ENCODE results near the gene PFDN1.
"Not testable (repeated sequence)": the region's sequence is repeated elsewhere in the genome, so short reads cannot be mapped to it uniquely, and the experiment has no call there.

PFDN1 gene

DNA sequence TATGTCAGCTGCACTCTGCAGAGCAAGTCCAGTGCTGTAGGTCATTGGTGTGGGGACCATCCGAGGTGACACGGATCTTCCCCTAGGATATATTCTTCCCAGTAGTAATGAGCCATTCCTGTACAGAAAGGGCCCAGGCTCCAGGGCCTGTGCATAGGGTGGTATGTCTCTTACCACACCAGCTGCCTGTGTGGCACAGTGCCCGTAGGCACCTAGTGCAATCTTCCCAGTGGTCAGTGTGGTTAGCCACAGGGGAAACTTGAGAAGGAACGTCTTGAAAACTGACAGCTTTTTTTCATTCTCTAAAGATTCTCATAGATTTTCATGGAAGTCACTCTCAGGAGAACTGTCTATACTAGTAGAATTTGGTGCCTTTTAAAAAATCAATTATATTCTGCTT, 88.1 kb downstream of the PFDN1 start:
- peak; percentile 21 for DNase-seq (ENCODE audit: low read depth, low spot score)

DNA sequence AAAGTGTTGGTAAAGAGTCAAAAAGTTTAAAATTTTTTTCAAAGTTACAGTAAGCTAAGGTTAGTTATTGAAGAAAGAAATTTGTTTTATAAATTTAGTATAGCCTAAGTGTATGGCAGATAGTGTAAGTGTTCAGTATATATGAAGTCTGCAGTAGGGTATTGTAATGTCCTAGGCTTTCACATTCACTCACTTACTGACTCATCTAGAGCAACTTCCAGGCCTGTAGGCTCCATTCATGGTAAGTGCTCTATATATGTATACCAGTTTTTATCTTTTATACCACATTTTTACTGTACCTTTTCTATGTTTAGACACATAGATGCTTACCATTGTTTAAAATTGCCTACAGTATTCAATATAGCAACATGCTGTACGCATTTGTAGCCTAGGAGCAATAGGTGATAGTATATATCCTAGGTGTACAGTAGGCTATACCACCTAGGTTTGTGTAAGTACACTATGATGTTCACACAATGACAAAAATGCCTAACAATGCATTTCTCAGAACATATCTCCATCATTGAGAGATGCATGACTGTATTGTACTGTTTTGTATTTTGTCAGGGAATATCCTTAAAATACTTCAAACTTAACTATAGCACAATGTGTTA, 89.4 kb downstream of the PFDN1 start:
- no peak for DNase-seq (ENCODE audit: low read depth, low spot score)

DNA sequence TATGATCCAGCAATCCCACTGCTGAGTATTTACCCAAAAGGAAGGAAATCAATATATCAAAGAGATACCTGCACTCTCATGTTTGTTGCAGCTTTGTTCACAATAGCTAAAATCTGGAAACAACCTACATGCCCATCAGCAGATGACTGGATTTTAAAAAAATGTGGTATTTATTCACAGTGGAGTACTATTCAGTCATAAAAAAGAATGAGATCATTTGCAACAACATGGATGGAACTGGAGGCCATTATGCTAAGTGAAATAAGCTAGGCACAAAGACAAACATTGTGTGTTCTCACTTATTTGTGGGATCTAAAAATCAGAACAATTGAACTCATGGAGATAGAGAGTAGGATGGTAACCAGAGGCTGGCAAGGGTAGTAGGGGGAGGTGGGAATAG, 94.8 kb downstream of the PFDN1 start:
- DNase-seq (ENCODE audit: low read depth, low spot score), result no peak

DNA sequence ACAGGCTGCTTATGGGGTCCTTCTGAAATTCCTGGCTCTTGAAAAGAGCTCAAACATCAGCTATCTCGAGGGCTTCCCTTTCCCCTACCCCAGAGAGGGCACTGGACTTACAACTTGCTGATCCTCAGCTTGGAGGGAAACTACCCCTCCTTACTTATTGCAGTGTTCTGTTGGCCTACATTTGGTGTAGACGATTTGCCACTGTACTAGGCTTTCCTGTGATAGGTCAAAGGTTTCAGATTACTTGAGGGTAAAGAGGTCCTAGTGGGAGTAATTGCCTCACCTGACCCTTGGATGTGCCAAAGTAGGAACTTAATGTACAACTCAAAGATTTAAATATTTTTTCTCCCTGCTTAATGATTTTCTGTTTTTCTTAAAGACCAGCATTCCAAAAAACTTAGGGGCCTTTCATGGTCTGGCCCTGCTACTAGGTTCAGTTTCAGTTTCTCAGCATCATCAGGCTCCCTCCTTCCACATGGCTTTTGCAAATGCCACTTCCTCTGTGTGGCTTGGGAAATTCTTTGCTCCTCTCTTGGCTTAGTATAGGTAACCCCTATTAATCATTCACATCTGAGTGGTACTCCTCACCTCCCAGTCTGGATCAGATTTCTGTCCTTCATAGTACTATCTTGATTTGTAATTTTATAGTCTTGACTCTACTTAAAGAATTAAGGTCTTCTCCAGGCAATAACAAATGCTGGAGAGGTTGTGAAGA, 95.5 kb downstream of the PFDN1 start:
- no peak for DNase-seq (ENCODE audit: low read depth, low spot score)

DNA sequence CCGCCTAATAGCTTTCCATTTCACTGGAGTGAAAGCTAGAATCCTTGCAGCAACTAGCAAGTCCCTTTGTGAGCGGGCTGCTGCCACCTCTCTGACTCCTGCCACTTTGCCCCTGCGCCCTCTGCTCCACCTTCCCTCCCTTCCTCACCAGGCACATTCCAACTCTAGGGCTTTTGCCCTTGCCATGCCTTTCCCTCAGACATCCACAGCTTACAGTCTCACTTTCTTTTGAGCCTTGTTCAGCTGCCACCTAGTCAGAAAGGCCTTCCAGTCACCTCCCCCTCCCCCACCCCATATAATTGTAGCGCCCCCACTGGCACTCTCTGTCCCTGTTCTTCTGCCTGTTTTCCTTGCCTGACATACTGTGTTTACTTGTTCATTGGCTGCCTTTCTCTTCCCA, 96.9 kb downstream of the PFDN1 start:
- no peak for DNase-seq (ENCODE audit: low read depth, low spot score)

DNA sequence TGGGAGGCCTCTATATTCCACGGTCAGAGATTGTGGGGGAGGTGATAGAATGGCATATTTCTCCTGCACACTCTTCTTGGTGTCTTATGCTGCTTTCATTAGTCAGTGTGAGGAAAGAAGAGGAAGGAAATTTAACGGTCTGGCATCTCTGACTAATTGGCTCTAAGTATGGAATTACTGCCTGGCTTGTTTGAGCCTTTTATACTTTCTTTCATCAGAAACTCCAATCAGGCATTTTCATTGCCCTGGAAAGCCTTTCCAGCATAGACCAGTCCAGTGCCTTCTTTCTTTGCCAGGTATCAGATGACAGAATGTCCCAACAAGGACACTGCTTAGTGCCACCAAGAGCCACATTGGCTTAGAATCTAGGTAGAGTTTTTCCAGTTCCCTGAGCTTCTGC, 97.7 kb downstream of the PFDN1 start:
- no peak for DNase-seq (ENCODE audit: low read depth, low spot score)

DNA sequence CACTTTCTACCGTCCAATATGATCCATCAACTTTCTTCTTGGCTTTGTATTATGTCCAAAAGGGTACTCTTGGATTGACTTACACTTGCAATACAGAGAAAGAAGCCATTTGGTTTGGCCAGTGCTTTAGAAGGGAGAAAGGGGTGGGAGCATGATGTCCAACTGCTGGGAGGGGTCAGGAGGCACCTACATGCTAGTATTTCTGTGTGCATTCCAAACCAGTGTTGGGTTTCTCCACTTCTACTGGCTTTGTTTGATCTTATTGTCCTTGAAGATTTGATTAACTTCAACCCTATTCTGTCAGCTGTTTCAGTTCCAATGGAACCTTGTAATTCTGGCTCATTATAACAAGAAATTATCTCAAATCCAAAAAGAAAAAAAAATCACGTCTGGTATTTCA, 100.3 kb downstream of the PFDN1 start:
- no peak for DNase-seq (ENCODE audit: low read depth, low spot score)

DNA sequence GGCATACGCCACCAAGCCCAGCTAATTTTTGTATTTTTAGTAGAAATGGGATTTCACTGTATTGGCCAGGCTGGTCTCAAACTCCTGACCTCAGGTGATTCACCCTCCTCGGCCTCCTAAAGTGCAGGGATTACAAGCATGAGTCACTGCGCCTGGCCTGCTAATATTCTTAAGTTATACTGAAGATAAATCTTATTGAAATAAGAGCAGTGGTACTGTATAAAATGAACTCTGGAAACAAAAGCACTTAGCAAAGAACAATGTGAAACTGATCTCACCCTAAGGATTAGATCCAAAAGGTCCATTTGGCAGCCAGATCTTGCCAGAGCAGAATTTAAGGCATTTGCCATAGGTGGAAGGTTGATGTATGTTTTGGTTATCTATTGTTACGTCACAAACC, 100.8 kb downstream of the PFDN1 start:
- no peak for DNase-seq (ENCODE audit: low read depth, low spot score)

DNA sequence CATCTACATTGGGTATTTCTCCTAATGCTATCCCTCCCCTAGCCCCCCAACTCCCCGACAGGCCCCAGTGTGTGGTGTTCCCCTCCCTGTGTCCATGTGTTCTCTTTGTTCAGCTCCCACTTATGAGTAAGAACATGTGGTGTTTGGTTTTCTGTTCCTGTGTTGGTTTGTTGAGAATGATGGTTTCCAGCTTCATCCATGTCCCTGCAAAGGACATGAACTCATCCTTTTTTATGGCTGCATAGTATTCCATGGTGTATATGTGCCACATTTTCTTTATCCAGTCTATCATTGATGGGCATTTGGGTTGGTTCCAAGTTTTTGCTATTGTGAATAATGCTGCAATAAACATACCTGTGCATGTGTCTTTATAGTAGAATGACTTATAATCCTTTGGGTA, 104.0 kb downstream of the PFDN1 start:
- not testable (repeated sequence) for DNase-seq (ENCODE audit: low read depth, low spot score)

DNA sequence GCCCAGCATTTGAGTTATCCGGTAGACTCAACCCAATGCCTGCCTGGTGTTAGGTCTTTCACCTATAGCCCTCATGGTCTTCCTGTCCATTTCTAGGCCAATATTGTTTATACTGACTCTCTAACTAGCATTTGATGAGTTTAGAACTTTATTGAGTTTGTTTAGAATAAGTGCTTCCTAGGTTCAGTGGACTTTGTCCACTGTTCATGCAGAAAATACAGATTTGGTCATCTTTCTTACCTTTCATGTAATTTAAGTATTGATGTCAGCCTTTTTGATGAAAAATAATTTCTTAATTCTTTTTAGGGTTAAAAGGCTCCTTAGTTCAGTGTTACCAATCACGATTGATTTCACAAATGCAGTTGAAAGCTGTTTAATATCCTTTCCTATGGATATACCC, 105.9 kb downstream of the PFDN1 start:
- DNase-seq (ENCODE audit: low read depth, low spot score), result no peak

DNA sequence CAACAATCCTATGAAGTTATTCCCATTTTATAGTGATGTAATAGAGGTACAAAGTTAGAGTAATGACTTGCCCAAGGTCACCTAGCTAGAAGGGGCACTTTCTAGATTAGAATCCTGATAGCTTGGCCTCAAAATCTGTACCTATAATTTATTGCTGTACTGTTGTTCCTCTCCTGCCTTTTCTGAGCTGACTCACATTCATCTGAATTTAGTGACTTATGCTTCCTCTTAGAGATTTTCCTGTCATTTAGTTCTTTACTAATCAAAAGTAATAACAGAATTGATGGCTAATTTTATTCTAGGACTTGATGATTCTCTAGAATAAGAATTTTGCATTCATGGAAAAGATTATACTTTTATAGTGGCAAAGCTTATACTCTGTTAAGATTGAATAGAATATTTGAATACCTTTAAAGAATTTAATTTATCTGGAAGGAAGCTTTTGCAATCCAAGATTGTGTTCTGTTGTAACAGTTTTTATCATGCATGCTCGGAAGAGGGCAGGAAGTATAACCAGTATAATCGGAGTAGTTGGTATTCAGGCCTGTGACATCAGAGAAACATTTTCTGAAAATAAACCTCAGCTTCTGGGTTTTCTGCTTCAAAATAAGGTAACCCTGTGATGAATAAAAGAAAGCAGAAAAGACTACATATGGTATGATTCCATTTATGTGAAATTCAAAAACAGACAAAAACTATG, 106.6 kb downstream of the PFDN1 start:
- no peak for DNase-seq (ENCODE audit: low read depth, low spot score)

Data from brain pericyte (primary cell).